Subcutaneous abdominal adipose tissue (tissue), 5 donors: ENCODE results near the gene SPOP.
A peak's percentile ranks its signal among the peaks of the same experiment; 100 is the strongest.

Experiments used
- H3K27ac ChIP-seq: one replicate; pipeline ENCODE4 v1.7.0; 2013; ENCODE audit warnings: low read depth, mild to moderate bottlenecking, inconsistent platforms, low read length, moderate library complexity
- H3K27me3 ChIP-seq, 5 donors: one replicate each; pipeline ENCODE4 v1.7.0; 2013; ENCODE audit warnings: low read length in 5 of 5, inconsistent platforms in 1 of 5; ENCODE audit not compliant: control insufficient read depth in 5 of 5, insufficient read depth in 4 of 5
- H3K36me3 ChIP-seq, 5 donors: one replicate each; pipeline ENCODE4 v1.7.0; 2013; ENCODE audit warnings: low read length in 5 of 5; ENCODE audit not compliant: control insufficient read depth in 5 of 5, insufficient read depth in 5 of 5
- H3K4me1 ChIP-seq, 5 donors: one replicate each; pipeline ENCODE4 v1.7.0; 2013; ENCODE audit warnings: low read length in 5 of 5, mild to moderate bottlenecking in 3 of 5, moderate library complexity in 1 of 5; ENCODE audit not compliant: control insufficient read depth in 5 of 5, insufficient read depth in 5 of 5
- H3K4me3 ChIP-seq, 5 donors: one replicate each; pipeline ENCODE4 v1.7.0; 2013; ENCODE audit warnings: low read length in 5 of 5, low read depth in 1 of 5
- H3K9ac ChIP-seq, 5 donors: one replicate each; pipeline ENCODE4 v1.7.0; 2013; ENCODE audit warnings: low read length in 5 of 5, mild to moderate bottlenecking in 4 of 5, moderate library complexity in 3 of 5
- H3K9me3 ChIP-seq, 5 donors: one replicate each; pipeline ENCODE4 v1.7.0; 2013; ENCODE audit warnings: low read length in 5 of 5; ENCODE audit not compliant: control insufficient read depth in 5 of 5
- donor health status: healthy.
- donor health status: healthy.
- donor health status: healthy.
- donor health status: healthy.
- donor health status: healthy.

SPOP gene

GRCh38 chr17:49621946-49622529, 55.9 kb downstream of the SPOP start:
- Histone ChIP-seq H3K36me3 (peaks cover 32 to 50% (median 41%) of the 10 kb centered on the region in 5 donors), H3K9me3 (no peaks in the 10 kb centered on the region), H3K27ac (peak overlapping the region; percentile 28)

GRCh38 chr17:49621420-49621819, 56.5 kb downstream of the SPOP start:
- Histone ChIP-seq H3K36me3 (peaks cover 32 to 50% (median 41%) of the 10 kb centered on the region in 5 donors), H3K27ac (peak overlapping the region; percentile 28)

More at GRCh38 chr17:49621946-49622529, 55.9 kb downstream of the SPOP start:
- Histone ChIP-seq H3K9ac (no peak overlapping the region), H3K27me3 (no peaks in the 10 kb centered on the region), H3K4me1 (peaks cover 0 to 26% (median 16%) of the 10 kb centered on the region in 5 donors), H3K4me3 (no peak overlapping the region)

GRCh38 chr17:49618028-49618611, 59.8 kb downstream of the SPOP start:
- Histone ChIP-seq H3K36me3 (peaks cover 32 to 50% (median 42%) of the 10 kb centered on the region in 5 donors), H3K9me3 (no peaks in the 10 kb centered on the region), H3K27me3 (no peaks in the 10 kb centered on the region), H3K4me1 (peaks cover 8 to 30% (median 28%) of the 10 kb centered on the region in 5 donors), H3K27ac (peak overlapping the region; percentile 85), H3K4me3 (no peak overlapping the region), H3K9ac (no peak overlapping the region)

More at GRCh38 chr17:49621420-49621819, 56.5 kb downstream of the SPOP start:
- no peak overlapping the region for H3K9ac ChIP-seq
- H3K4me3 ChIP-seq: no peak overlapping the region
- H3K27me3 ChIP-seq: no peaks in the 10 kb centered on the region
- peaks cover 3 to 29% (median 22%) of the 10 kb centered on the region in 5 donors for H3K4me1 ChIP-seq
- no peaks in the 10 kb centered on the region for H3K9me3 ChIP-seq

GRCh38 chr17:49616601-49617131, 61.2 kb downstream of the SPOP start:
- peaks cover 8 to 28% (median 28%) of the 10 kb centered on the region in 5 donors for H3K4me1 ChIP-seq
- peak overlapping the region in 3 of 5 donors; percentile 4 to 41 (median 24) for H3K4me3 ChIP-seq
- peak overlapping the region; percentile 85 for H3K27ac ChIP-seq
- no peaks in the 10 kb centered on the region for H3K27me3 ChIP-seq
- H3K9ac ChIP-seq: peak overlapping the region in 2 of 5 donors; percentile 2 to 24
- no peaks in the 10 kb centered on the region for H3K9me3 ChIP-seq
- peaks cover 24 to 40% (median 34%) of the 10 kb centered on the region in 5 donors for H3K36me3 ChIP-seq

GRCh38 chr17:49616086-49616485, 61.8 kb downstream of the SPOP start:
- Histone ChIP-seq H3K27me3 (no peaks in the 10 kb centered on the region), H3K4me1 (peaks cover 8 to 31% (median 30%) of the 10 kb centered on the region in 5 donors), H3K27ac (peak overlapping the region; percentile 85), H3K36me3 (peaks cover 19 to 34% (median 28%) of the 10 kb centered on the region in 5 donors), H3K4me3 (peak overlapping the region in 2 of 5 donors; percentile 4 to 23), H3K9ac (peak overlapping the region in 1 of 5 donors; percentile 0), H3K9me3 (no peaks in the 10 kb centered on the region)

GRCh38 chr17:49613182-49613800, 64.6 kb downstream of the SPOP start:
- peaks cover 10 to 42% (median 35%) of the 10 kb centered on the region in 5 donors for H3K4me1 ChIP-seq
- H3K36me3 ChIP-seq: peaks cover 15 to 35% (median 20%) of the 10 kb centered on the region in 5 donors
- no peak overlapping the region for H3K9ac ChIP-seq
- no peak overlapping the region for H3K27ac ChIP-seq
- no peaks in the 10 kb centered on the region for H3K9me3 ChIP-seq
- no peak overlapping the region for H3K4me3 ChIP-seq
- H3K27me3 ChIP-seq: no peaks in the 10 kb centered on the region

- Histone ChIP-seq H3K27ac (no peak overlapping the region), H3K9ac (no peak overlapping the region), H3K4me3 (no peak overlapping the region), H3K36me3 (peaks cover 20 to 35% (median 21%) of the 10 kb centered on the region in 5 donors), H3K27me3 (no peaks in the 10 kb centered on the region), H3K4me1 (peaks cover 10 to 40% (median 34%) of the 10 kb centered on the region in 5 donors), H3K9me3 (no peaks in the 10 kb centered on the region)
Observed at GRCh38 chr17:49612726-49613125, 65.2 kb downstream of the SPOP start.

GRCh38 chr17:49610883-49611584, 66.9 kb downstream of the SPOP start:
- H3K4me3 ChIP-seq: no peak overlapping the region
- H3K4me1 ChIP-seq: peaks cover 6 to 23% (median 17%) of the 10 kb centered on the region in 5 donors
- peak overlapping the region in 1 of 5 donors; percentile 21 for H3K9ac ChIP-seq
- H3K36me3 ChIP-seq: peaks cover 30 to 47% (median 33%) of the 10 kb centered on the region in 5 donors
- H3K9me3 ChIP-seq: no peaks in the 10 kb centered on the region
- H3K27me3 ChIP-seq: no peaks in the 10 kb centered on the region
- no peak overlapping the region for H3K27ac ChIP-seq

GRCh38 chr17:49604314-49604869, 73.5 kb downstream of the SPOP start:
- peak overlapping the region; percentile 70 for H3K27ac ChIP-seq
- H3K9ac ChIP-seq: no peak overlapping the region
- H3K4me3 ChIP-seq: no peak overlapping the region
- no peaks in the 10 kb centered on the region for H3K9me3 ChIP-seq
- no peaks in the 10 kb centered on the region for H3K27me3 ChIP-seq
- H3K36me3 ChIP-seq: peaks cover 32 to 61% (median 44%) of the 10 kb centered on the region in 5 donors
- H3K4me1 ChIP-seq: peaks cover 3 to 31% (median 27%) of the 10 kb centered on the region in 5 donors
